Pancreas (tissue), 10 donors: ENCODE data around the gene RHBDF1. TPM values are rescaled to one million over a fixed set of nuclear protein-coding genes. Genes with fewer than 3 reads are reported as not detected.

ENCODE experiments used
- ATAC-seq, 4 donors: fragments of 200-7000 bp; cut with Tn5 transposase; one replicate each; pipeline versions ENCODE4 v1.8.0 to v1.9.1; 2020; ENCODE audit warnings: mild to moderate bottlenecking in 4 of 4, moderate library complexity in 4 of 4
- DNase-seq, 6 donors: peaks; one replicate each; pipeline ENCODE4 v3.0.0-alpha.2; 2020
- FAIRE-seq: peaks from 2 replicates; lab custom pipeline; 2012; peaks lifted over from hg19 to GRCh38; lab: Jason Lieb, UNC
- H3K27ac ChIP-seq, 4 donors: fragments of 200-600 bp; sonication (generic); 1 replicate in 3 of 4; 2 replicates in 1 of 4; pipeline versions ENCODE4 v1.5.0 to v1.8.0; 2020
- H3K27me3 ChIP-seq, 4 donors: fragments of 200-600 bp; one replicate each; pipeline ENCODE4 v1.8.0; 2021
- H3K36me3 ChIP-seq, 3 donors: fragments of 200-600 bp; sonication (generic) in 1 of 3; one replicate each; pipeline versions ENCODE4 v1.5.0 to v1.8.0; 2020 to 2021
- H3K4me1 ChIP-seq, 3 donors: fragments of 200-600 bp; one replicate each; pipeline ENCODE4 v1.8.0; 2021
- H3K4me3 ChIP-seq, 4 donors: fragments of 200-600 bp; sonication (generic) in 2 of 4; one replicate each; pipeline versions ENCODE4 v1.5.0 to v1.8.0; 2020 to 2021
- H3K9me3 ChIP-seq, 4 donors: fragments of 200-600 bp; one replicate each; pipeline ENCODE4 v1.8.0; 2021
- CTCF ChIP-seq, 4 donors: fragments of 200-600 bp; sonication (generic) in 3 of 4; IDR thresholded peaks; one replicate each; pipeline versions ENCODE4 v1.5.0 to v1.8.0; 2021; ENCODE audit warnings: antibody characterized with exemption in 4 of 4
- WGBS, 2 donors: extraction: QIAGEN DNeasy Blood & Tissue Kit; methylation state at CpG; one replicate each; pipeline ENCODE4 v1.1.7; 2013; 5-methylcytosine and 5-hydroxymethylcytosine counted together
- intact Hi-C, 3 donors: fragments of 100-400 bp; cut with DNase I; formaldehyde crosslinking; loops; one replicate each; pipeline versions ENCODE4 v1.11.1 to v1.14.2; 2022
- polyA plus RNA-seq, 2 donors: library from polyadenylated mRNA; stranded (reverse); fragments of 200-250 nt; gene quantifications; one replicate each; pipeline ENCODE4 v1.2.3, GENCODE V29; 2013
- total RNA-seq, 6 donors: library from RNA; stranded (reverse); fragmentation: NEBNext Ultra II Directional in 4 of 6; extraction: Animal tissue kit (Norgen Biotek cat#: 25700) in 4 of 6; gene quantifications; one replicate each; pipeline versions ENCODE4 v1.2.1 to v1.2.4, GENCODE V29; 2021 to 2023
- donor health status: healthy with polysubstance abuse.
- donor health status: DM: no; HTN: no; CAD: no; lungs with moderate emphysema.
- donor health status: DM: no; HTN: no; CAD: no.
- donor health status: control.
- donor health status: control.
- donor health status: Bipolar disorder and iron deficiency.
- donor health status: DM: yes; HTN: yes; CAD: no.
- donor health status: DM: no; HTN: no; CAD: no.
- donor health status: DM: no; HTN: no; CAD: no.
- donor health status: DM: yes; HTN: yes; CAD: no.

Gene RHBDF1
- total RNA-seq: 10 to 100 TPM in 5 of 6 donors, 1 to 10 TPM in 1; 7.3 to 24.0 (median 11.2) TPM
- 10 to 100 TPM; 54.1 to 56.3 TPM for polyA plus RNA-seq

DNA sequence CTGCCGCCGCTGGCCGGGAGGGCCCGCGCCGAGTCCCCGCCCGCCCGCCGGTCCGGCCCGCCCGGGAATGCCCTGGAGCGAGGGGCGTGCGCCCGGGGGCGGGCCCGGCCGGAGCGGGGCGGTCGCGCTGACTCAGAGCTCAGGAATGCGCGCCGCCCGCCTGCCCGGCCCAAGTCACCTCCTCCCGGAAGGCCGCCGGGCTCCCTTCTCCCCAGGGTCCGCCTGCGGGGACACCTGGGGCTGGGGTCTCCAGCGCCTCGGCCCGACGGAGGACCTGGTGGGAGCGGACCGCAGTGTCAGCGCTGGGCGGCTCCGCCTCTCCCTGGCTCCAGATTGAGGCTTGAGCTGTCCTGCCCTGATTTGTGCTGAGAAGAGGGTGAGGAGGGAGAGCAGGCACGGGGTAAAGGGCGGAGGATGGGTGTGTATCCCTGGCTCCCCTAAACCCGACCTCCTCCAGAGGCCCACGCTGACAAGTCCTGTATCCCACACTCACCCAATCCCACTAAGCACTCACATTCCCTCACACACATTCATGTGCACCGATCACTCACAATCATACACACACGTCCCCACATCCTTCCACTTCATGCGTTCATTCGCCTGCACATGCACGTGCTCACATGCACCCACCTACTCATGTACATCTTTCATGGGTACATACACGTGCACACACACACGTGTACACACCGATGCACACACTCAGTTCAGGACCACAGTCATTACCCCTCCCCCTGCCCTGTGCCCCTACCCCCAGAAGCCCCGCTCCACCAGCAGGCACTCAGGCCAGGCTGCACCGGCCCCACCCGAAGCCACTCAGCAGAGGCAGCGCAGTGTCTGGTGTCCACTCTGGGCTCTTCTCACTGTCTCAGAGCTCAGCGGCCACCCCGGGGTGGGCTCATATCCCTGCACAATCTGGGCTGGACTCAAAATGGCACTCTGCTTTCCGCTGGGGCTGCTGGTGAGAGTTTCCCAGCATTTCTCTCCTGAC lies at the start of gene RHBDF1:
Gene RHBDF1, minus strand, starts transcription at position 71 of the 988 bp plus-strand sequence. CDS start 7,616 bp downstream, outside the sequence.
- Histone ChIP-seq H3K9me3 (no peaks in the 10 kb centered on the region), H3K27me3 (no peaks in the 10 kb centered on the region), H3K27ac (peak within 1 kb of the TSS; percentile 73 to 78 (median 74)), H3K4me1 (peaks cover 12 to 26% (median 25%) of the 10 kb centered on the region in 3 donors), H3K4me3 (peak within 1 kb of the TSS; percentile 48 to 74 (median 56)), H3K36me3 (no peaks in the 10 kb centered on the region)
- FAIRE-seq: no peak
- DNase-seq: peak in 5 of 6 donors; percentile 54 to 85 (median 58)
- no peak for TF ChIP-seq CTCF (IDR thresholded peaks at IDR 0.05)
- intact Hi-C loops: no loop called here
- ATAC-seq: peak; percentile 68 to 80 (median 74)
- 22 to 31% methylated on average over 48 to 62 of the region's 62 CpGs for WGBS, 2 donors

- no peak for ATAC-seq
- H3K27me3 ChIP-seq: no peaks in the 10 kb centered on the region
- 89 to 90% methylated on average over 2 of the region's 2 CpGs for WGBS, 2 donors
- DNase-seq: no peak
- H3K36me3 ChIP-seq: no peaks in the 10 kb centered on the region
- H3K4me3 ChIP-seq: no peak overlapping the region
- FAIRE-seq: no peak
- H3K9me3 ChIP-seq: no peaks in the 10 kb centered on the region
- no peak for TF ChIP-seq CTCF (IDR thresholded peaks at IDR 0.05)
- intact Hi-C loops: no loop called here
- H3K27ac ChIP-seq: no peak overlapping the region
- H3K4me1 ChIP-seq: no peaks in the 10 kb centered on the region
Measured at GRCh38 chr16:120756-121155, 48.3 kb upstream of the RHBDF1 start.

- WGBS, 2 donors: 80 to 84% methylated on average over 3 of the region's 3 CpGs
- no peak for TF ChIP-seq CTCF (IDR thresholded peaks at IDR 0.05)
- H3K4me1 ChIP-seq: no peaks in the 10 kb centered on the region
- H3K36me3 ChIP-seq: no peaks in the 10 kb centered on the region
- DNase-seq (no peak), FAIRE-seq (no peak), ATAC-seq (no peak)
- no peaks in the 10 kb centered on the region for H3K9me3 ChIP-seq
- intact Hi-C loops: no loop called here
- H3K27ac ChIP-seq: no peak overlapping the region
- no peak overlapping the region for H3K4me3 ChIP-seq
- no peaks in the 10 kb centered on the region for H3K27me3 ChIP-seq
Measured at GRCh38 chr16:119835-120491, 47.5 kb upstream of the RHBDF1 start.

DNA sequence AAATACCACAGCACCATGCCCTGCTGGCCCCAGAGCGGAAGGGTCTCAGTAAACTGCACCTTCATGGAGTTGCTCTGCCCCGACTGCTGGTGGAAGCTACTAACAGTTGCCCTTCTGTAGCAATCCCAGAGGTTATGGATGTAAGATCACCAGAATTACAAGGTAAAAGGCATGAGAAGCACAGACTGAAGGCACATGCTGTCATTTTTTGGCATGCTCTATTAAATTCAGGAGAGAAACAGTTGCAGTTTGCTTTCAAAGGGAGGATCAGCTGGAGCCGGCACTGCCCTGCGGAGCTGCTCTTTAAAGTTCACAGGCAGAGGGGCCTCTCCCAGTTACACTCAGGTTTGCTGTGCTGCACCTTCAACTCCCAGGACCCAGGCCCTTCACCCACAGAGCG lies 46.9 kb upstream of the RHBDF1 start:
- intact Hi-C loops: no loop called here
- no peaks in the 10 kb centered on the region for H3K4me1 ChIP-seq
- H3K4me3 ChIP-seq: no peak overlapping the region
- no peaks in the 10 kb centered on the region for H3K9me3 ChIP-seq
- FAIRE-seq (no peak), ATAC-seq (no peak), DNase-seq (no peak)
- no peak overlapping the region for H3K27ac ChIP-seq
- no peaks in the 10 kb centered on the region for H3K36me3 ChIP-seq
- H3K27me3 ChIP-seq: no peaks in the 10 kb centered on the region
- 93% methylated on average over 5 of the region's 5 CpGs for WGBS, 2 donors
- no peak for TF ChIP-seq CTCF (IDR thresholded peaks at IDR 0.05)
